NOMO-1 (cell line): ENCODE data around the gene ADAMTS19.
"Not testable (repeated sequence)": the region's sequence is repeated elsewhere in the genome, so short reads cannot be mapped to it uniquely, and the experiment has no call there.

Source experiments
- DNase-seq, 2 experiments: peaks; one replicate each; lab custom pipeline; 2025; ENCODE audit not compliant: unreplicated experiment in 2 of 2; lab: John Stamatoyannopoulos, UW

ADAMTS19 gene

GRCh38 chr5:129563585-129563984, 103.5 kb downstream of the ADAMTS19 start:
- DNase-seq: no peak

GRCh38 chr5:129569295-129569694, 109.2 kb downstream of the ADAMTS19 start:
- DNase-seq: no peak

DNA sequence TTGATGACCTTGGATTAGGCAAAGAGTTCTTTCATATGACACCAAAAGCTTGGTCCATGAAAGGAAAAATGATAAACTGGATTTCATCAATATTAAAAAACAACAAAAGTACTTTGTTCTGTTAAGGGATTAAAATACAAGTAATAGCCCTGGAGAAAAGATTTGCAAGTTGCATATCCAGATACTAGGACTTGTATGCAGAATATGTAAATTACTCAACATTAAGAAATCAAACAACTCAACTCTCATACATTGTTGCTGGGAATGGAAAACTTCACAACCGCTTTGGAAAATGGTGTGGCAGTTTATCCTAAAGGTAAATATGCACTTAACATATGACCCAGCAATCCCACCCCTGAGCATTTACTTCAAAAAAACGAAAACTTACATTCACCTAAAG, 112.0 kb downstream of the ADAMTS19 start:
- DNase-seq: no peak

GRCh38 chr5:129584496-129584895, 124.4 kb downstream of the ADAMTS19 start:
- DNase-seq: not testable (repeated sequence)

DNA sequence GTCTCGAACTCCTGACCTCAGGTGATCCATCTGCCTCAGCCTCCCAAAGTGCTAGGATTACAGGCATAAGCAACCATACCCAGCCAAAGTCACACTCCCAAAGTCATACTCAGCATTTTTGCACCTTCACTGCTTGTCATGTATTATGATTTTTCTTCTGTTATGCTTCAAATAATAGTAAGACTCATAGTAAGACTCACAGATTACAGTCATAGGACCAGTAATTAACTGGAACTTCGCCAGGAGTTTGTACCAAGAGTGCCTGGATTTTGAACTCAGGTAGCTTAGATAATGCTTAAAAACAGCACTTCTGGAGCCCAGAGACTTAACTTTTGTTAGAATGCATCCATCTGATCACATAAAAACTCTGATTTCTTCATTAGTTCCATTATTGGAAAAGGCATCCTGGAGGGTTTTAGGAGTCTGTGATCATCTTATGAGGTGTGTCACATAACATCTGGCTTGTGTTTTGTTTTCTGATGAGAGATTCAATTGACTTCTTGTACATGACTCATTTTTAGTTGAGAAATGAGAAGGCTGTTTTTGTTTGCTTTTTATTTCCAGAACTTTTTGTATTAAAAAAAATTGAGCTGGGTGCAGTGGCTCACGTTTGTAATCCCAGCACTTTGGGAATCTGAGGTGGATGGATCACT, 131.5 kb downstream of the ADAMTS19 start:
- DNase-seq: no peak

- DNase-seq: no peak
These were observed 133.4 kb downstream of the ADAMTS19 start for GRCh38 chr5:129593525-129593924.

DNA sequence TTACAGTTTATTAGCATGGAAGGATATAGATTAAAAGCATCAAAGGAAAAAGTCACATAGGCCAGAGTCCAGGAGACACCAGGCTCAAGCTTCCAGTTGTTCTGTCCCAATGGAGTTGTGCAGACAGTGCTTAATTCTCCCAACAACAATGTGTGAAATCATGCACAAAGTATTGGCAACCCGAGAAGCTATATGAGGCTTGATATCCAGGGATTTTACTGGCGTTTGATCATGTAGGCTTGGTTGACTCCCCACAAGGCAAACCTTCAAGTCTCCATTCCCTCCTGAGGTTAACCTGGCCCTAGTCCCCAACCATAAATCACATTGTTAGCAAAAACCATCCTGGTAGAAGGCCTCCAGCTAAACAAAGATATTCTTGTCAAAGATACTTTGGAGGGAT, 141.5 kb downstream of the ADAMTS19 start:
- DNase-seq: no peak

DNA sequence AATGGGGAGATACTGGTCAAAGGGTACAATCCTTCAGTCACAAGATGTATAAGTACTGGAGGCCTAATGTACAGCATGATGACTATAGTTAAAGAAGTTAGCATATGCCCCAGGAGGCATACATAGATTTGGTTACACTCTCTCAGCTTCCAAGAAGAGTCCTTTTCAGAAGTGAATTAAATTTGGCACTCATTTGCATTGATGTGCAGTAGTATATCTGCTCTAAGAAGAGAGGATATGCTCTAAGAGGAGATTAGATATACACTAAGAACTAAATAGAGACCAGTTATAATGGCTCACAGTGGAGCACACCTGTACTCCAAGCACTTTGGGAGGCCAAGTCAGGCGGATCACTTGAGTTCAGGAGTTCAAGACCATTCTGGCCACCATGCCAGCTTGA, 148.3 kb downstream of the ADAMTS19 start:
- DNase-seq: no peak

GRCh38 chr5:129609710-129610109, 149.6 kb downstream of the ADAMTS19 start:
- DNase-seq: no peak

- DNase-seq: no peak
These were observed 156.4 kb downstream of the ADAMTS19 start for GRCh38 chr5:129616517-129616916.

DNA sequence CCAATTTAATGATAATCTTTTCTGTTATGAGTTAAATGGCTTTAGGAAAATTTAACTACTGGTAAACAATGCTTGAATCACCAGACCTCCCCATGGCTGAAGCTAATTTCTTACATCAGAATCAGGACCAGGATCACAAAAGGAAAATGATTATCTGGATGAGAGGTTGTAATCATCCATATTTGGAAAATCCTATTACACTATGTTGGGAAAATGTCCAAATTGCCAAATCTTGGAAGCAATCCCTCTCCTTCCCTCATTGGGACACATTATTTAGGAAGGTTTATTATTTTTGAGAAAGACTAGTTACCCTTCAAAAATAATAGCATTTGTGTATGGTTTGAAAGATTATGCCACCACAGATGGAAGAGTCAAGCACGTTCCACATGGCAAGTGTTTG, 157.1 kb downstream of the ADAMTS19 start:
- DNase-seq: no peak

GRCh38 chr5:129619782-129620181, 159.7 kb downstream of the ADAMTS19 start:
- DNase-seq: no peak

GRCh38 chr5:129622531-129622930, 162.4 kb downstream of the ADAMTS19 start:
- DNase-seq: no peak

DNA sequence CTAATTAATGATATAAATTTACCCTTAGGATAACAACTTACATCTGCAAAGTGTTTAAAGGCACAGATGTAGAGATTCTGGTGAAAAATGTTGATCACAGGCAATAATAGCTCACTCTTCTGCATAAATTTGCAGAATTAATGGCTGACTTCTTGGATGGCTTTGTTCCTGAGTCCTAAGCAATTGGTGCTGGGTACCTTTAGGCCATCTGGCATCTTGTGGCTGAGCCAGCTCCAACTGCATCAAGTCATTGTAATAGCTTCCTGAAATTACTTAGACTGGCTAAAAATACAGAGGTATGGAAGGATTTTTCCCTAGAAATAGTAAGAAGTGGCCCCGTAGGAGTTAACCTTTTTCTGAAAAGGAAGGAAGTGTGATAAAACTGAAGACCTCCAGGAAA, 169.5 kb downstream of the ADAMTS19 start:
- DNase-seq: no peak

DNA sequence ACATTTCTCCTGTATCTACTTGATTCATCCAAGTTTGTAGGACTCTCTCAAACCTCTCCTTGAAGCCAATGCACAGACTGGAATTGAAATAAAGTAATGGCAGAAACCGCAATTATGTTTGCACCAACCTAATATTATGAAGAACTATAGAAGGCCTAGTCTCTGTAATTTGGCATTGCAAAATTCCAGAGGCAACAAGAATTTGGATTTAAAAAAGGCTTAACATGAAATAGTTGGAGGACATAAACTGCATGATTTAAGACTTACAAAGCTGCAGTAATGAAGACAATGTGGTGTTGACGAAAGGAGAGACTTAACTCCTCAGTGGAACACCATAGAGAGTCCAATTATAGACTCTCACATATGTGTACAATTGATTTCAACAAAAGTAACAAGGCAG, 170.0 kb downstream of the ADAMTS19 start:
- DNase-seq: no peak

DNA sequence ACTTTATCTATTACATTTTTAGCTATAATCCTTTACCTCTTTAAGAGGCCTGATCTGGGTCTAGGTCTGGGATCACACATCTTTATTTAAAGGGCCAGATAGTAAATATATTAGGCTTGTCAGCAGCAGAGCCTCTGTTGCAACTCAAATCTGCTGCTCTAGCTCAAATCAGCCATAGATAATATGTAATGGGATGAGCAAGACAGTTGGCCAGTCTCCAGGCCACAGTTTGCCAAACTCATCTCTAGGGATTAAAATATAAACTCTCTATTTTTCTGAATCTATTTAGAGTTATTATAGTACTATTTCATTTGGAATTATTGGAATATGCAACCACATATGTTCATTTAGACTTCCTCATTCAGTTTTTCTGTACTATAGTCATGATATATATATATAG, 171.9 kb downstream of the ADAMTS19 start:
- DNase-seq: no peak

GRCh38 chr5:129637501-129637900, 177.4 kb downstream of the ADAMTS19 start:
- DNase-seq: not testable (repeated sequence)

- no peak for DNase-seq
These were observed 179.2 kb downstream of the ADAMTS19 start for GRCh38 chr5:129639331-129639730.

DNA sequence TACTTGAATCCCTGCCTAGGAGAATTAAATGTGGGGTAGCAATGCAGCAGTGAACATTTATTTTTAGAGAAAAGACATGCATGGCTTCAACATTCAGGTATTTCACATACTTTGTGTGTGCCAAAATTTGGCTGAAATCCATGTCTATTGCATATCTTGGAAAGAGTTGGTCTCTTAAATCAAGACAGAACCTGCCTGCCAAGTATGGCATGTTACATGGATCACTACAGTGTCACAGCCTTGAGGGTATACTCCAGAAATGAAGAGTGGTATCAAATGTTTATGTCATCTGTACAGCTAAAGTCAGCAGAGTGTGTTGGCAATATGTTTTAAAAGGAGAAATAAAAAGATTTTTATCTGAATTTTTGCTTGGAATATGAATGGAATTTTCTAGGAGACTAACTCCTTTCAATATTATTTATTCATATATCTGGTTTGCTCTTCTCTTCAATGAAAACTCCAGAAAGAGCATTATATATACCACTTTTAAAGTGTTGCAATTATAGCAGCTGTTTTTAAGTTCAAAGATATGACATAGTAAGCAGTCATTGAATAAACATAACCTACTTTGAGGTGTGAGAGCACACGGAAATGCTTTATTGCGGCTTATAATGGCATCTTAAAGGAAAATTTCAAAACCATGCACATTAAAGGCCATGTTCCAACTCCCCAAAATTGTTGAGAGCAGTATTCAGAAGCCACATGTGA, 192.4 kb downstream of the ADAMTS19 start:
- no peak for DNase-seq

- no peak for DNase-seq
These were observed 192.9 kb downstream of the ADAMTS19 start for GRCh38 chr5:129653057-129653375.

- no peak for DNase-seq
These were observed 193.3 kb downstream of the ADAMTS19 start for GRCh38 chr5:129653442-129653841.

DNA sequence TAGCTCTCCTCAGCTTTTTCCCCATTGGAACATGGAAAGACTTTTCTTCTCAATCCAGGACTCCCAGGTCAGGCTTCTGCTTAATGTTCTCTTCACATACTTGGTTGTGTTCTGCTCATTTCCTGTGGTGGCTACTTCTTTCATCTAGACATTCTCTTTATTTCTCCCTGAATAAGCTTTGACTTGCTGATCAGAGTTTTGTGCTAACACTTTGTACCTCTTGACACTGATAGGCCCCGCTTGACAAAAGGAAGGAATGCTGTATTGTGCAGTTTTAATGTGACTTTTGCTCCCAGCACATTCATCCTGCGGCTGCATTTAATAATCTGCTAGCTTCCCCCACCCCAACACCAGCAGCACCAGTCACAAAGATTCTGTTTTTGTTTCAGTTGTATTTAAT, 196.9 kb downstream of the ADAMTS19 start:
- DNase-seq: no peak

GRCh38 chr5:129658801-129659200, 198.7 kb downstream of the ADAMTS19 start:
- no peak for DNase-seq
